HG03103 (cell line): ENCODE measurements around the gene PLEKHM2.
"Not testable (repeated sequence)": the region's sequence is repeated elsewhere in the genome, so short reads cannot be mapped to it uniquely, and the experiment has no call there.

ENCODE experiments used
- ATAC-seq: cut with Tn5 transposase; IDR thresholded peaks from one replicate; pipeline ENCODE4 v1.9.1; 2021; ENCODE audit warnings: low read depth; ENCODE audit not compliant: unreplicated experiment

The PLEKHM2 gene, protein sequence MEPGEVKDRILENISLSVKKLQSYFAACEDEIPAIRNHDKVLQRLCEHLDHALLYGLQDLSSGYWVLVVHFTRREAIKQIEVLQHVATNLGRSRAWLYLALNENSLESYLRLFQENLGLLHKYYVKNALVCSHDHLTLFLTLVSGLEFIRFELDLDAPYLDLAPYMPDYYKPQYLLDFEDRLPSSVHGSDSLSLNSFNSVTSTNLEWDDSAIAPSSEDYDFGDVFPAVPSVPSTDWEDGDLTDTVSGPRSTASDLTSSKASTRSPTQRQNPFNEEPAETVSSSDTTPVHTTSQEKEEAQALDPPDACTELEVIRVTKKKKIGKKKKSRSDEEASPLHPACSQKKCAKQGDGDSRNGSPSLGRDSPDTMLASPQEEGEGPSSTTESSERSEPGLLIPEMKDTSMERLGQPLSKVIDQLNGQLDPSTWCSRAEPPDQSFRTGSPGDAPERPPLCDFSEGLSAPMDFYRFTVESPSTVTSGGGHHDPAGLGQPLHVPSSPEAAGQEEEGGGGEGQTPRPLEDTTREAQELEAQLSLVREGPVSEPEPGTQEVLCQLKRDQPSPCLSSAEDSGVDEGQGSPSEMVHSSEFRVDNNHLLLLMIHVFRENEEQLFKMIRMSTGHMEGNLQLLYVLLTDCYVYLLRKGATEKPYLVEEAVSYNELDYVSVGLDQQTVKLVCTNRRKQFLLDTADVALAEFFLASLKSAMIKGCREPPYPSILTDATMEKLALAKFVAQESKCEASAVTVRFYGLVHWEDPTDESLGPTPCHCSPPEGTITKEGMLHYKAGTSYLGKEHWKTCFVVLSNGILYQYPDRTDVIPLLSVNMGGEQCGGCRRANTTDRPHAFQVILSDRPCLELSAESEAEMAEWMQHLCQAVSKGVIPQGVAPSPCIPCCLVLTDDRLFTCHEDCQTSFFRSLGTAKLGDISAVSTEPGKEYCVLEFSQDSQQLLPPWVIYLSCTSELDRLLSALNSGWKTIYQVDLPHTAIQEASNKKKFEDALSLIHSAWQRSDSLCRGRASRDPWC

GRCh38 chr1:15684042-15684461, at the start of gene PLEKHM2:
TSS of gene PLEKHM2 (plus strand) at chr1:15684320. CDS start at chr1:15684559, 239 bp downstream.
- ATAC-seq: no peak

DNA sequence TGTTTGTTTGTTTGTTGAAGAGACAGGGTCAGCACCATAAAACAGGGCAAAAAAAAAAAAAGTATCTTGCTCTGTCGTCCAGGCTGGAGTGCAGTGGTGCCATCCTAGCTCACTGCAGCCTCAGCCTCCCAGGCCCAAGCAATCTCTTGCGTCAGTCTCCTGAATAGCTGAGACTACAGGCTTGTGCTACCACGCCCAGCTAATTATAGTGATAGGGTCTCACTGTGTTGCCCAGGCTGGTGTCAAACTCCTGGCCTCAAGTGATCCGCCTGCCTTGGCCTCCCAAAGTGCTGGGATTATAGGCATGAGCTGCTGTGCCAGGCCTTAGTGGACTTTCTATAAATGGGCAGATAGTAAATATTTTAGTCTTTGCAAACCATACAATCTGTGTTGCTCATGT, 47.7 kb upstream of the PLEKHM2 start:
- ATAC-seq: no peak

DNA sequence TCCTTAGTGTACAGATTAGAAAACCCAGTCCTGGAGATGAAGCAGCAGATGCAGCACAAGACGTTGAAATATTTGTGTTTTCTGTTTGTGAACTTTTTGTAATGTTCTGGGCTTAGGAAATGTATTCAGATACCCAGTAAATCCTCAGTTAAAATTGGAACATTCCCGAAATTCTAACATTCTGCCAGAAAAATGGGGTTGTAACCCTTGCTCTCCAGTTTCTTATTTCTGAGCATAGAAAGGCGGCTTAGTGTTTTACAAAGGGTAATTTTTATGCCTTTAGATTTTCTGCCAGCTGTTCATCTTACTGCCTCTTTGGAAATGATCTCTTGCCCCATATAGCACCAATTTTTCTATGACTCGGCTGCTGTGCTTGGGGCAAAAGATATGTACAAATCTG, 46.3 kb upstream of the PLEKHM2 start:
- ATAC-seq: no peak

- no peak for ATAC-seq
Measured at GRCh38 chr1:15639262-15639661, 44.9 kb upstream of the PLEKHM2 start.

DNA sequence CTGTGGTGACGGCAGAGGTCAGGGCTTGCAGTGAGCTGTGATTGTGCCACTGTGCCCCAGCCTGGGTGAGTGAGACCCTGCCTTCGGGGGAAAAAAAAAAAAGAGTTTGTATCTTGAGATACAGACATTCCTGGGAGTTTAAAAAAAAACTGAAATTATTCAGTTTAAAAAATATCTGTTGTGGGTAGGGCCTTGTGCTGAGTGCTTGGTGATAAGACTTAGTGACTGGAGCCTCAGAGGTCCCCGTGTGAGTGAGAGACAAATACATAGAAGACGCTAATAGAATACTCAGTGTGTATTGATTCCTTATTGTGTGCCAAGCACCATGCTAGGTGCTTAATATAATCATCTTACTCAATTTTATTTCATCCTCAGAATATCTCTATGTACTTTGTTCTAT, 44.2 kb upstream of the PLEKHM2 start:
- ATAC-seq: no peak

- no peak for ATAC-seq
Measured at GRCh38 chr1:15640667-15641066, 43.5 kb upstream of the PLEKHM2 start.

- ATAC-seq: no peak
Measured at GRCh38 chr1:15649937-15650336, 34.2 kb upstream of the PLEKHM2 start.

- no peak for ATAC-seq
Measured at GRCh38 chr1:15650433-15650832, 33.7 kb upstream of the PLEKHM2 start.

GRCh38 chr1:15652130-15652529, 32.0 kb upstream of the PLEKHM2 start:
- not testable (repeated sequence) for ATAC-seq

DNA sequence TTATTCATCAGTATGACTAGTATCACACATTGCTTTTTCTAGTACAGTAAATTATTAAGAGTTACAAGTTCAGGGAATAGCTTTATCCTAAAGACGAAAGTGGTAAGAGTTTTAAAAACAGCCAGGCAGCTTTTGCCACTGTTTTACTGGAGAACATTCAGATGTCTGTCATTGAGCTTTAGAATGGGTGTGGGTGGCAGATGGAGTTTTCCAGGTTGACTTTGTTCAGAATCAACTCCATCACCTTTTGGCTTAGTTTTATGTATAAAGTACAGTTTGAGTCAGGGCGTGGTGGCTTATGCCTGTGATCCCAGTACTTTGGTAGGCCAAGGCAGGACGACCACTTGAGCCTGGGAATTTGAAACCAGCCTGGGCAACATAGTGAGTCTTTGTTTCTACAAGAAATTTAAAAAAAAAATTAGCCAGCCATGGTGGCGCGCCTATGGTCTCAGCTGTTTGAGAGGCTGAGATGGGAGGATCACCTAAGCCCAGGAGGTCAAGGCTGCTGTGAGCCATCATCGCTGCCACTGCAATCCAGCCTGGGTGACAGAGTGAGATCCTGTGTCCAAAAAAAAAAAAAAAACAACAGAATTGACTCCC, 29.9 kb upstream of the PLEKHM2 start:
- ATAC-seq: no peak

DNA sequence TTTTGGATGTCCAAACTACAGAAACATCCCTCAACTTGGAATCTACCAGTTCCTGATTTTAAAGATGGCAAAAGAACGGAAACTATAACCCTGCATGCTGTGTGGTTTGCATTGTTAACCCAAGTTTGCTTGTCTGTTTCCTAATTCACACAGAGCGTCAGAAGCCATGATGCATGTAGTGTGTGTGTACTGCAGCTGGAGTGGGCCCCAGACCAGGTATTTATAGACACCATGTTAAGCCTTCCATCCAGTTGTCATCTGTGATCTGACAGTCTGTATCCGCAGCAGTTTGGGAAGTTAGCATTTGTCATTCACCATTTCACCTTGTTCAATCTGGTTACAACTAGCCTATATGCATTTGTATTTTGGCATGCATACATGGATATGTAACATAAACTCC, 27.7 kb upstream of the PLEKHM2 start:
- ATAC-seq: no peak

GRCh38 chr1:15657021-15657420, 27.1 kb upstream of the PLEKHM2 start:
- ATAC-seq: no peak

DNA sequence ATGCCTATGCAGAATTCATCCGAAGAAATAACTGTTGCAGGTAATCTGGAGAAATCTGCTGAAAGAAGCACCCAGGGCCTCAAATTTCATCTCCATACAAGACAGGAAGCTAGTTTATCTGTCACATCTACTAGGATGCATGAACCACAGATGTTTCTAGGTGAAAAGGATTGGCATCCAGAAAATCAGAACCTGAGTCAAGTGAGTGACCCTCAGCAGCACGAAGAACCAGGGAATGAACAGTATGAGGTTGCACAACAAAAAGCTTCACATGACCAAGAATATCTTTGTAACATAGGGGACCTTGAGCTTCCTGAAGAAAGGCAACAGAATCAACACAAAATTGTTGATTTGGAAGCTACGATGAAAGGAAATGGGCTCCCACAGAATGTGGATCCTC, 24.0 kb upstream of the PLEKHM2 start:
- no peak for ATAC-seq

- ATAC-seq: no peak
Measured at GRCh38 chr1:15662477-15662876, 21.6 kb upstream of the PLEKHM2 start.

DNA sequence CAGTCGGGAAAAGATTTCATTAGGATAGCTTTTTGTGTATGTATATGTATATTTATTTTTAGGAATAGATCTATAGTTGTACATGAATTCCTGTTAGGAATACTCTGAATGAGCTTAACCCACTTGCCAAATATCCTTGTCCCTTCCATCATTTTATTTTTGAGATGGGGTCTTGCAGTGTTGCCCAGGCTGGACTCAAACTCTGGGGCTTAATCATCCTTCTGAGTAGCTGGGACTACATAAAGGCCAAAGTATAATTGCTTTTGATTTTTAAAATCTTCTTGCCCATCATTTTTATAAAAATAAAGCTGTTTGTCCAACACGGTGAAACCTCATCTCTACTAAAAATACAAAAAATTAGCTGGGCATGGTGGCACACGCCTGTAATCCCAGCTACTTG, 20.2 kb upstream of the PLEKHM2 start:
- no peak for ATAC-seq

DNA sequence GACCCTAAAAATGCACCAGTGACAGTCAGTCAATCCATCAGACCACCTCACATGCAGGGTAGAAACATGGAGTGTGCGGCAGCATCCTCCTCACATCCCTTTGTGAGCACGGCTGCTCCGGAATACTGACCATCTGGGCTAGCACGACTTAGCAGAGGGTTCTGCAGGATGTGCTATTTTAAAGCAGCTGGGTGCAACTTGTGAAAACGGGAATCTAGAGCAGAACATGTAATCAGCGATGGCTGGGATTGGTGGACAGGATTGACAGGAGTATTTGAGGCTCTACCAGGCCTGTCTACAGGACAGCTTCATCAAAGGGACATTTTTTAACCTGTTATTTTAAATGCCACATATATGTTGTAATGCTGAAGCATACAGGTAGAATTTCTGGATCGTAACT, 16.8 kb upstream of the PLEKHM2 start:
- no peak for ATAC-seq

DNA sequence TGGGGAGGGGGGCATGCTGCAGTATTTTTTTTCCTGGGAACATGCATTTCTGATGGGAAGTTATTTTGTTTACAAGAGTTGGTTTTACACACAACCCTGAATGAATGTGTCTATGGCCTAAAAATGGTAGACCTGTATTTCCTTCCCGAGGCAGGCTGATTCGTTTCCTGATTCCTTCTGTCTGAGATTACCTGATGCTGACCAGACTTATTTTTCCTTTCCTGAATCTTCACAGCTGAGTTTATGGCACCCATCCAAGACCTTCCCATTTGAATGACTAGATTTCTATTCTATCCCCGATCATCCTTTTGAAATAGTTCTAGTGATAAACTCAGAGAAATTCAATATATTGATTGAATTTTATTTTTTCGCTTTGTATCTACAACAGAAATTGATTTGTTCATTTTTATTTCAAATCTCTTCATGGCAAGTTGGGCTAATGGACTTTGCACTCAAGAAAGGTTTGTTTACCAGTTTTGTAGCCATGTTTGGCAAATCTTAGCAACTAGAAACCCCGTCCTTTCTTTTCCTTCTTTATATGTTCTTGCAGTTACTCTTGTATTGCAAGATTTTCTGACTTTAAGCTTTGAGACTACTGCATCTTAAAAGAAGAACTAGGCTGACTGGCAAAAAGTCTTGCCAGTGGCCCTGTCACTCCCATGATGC, 15.9 kb upstream of the PLEKHM2 start:
- ATAC-seq: no peak

DNA sequence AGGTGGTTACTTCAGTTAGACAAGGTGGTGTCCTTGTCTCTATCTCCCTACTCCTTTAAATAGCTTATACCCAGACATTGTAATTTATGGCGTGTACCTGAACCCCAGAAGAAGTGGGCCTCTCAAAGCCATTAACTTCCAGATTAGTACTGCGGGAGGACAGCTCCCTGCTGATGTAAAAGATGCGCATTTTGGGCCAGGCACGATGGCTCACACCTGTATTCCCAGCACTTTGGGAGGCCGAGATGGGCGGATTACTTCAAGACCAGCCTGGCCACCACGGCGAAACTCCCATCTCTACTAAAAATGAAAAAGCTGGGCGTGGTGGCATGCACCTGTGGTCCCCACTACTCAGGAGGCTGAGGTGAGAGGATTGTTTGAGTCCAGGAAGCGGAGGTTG, 15.0 kb upstream of the PLEKHM2 start:
- no peak for ATAC-seq

DNA sequence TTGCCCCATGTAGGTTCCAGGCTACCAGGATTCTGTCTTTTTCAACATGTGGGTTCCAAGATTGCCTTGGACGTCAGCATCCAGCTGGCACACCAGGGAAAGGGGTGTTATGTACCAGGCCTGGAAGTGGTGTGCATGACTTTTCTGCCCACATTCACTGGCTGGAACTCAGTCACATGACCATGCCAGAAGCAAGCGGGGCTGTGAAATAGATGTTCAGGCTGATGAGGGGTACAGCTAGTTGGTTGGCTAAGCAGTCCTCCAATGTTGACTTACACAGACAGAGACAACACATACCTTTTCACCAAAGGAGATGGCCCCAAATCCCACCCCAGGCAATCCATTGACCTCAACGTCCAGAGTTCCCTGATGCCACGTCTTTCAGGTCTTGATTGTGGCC, 14.3 kb upstream of the PLEKHM2 start:
- no peak for ATAC-seq

GRCh38 chr1:15671430-15671829, 12.7 kb upstream of the PLEKHM2 start:
- no peak for ATAC-seq
